K562 (cell line): ENCODE measurements around the gene PARK7. TPM values are rescaled to one million over a fixed set of nuclear protein-coding genes. Genes with fewer than 3 reads are reported as not detected.

Source experiments
- ARID2 ChIP-seq: fragments of 450-650 bp; IDR thresholded peaks from 2 replicates; pipeline ENCODE4 v1.6.1; 2017; ENCODE audit warnings: antibody characterized with exemption, mild to moderate bottlenecking
- ARNT ChIP-seq, 2 experiments: fragments of 450-650 bp; IDR thresholded peaks; 2 replicates each; pipeline ENCODE4 v1.6.1; 2016; ENCODE audit warnings: mild to moderate bottlenecking in 1 of 2
- CTBP1 ChIP-seq: fragments of 450-650 bp; IDR thresholded peaks from 2 replicates; pipeline ENCODE4 v1.6.1; 2016; ENCODE audit warnings: borderline replicate concordance
- ESRRA ChIP-seq: fragments of 450-650 bp; IDR thresholded peaks from 2 replicates; pipeline ENCODE4 v1.6.1; 2014; ENCODE audit warnings: low read depth, mild to moderate bottlenecking, moderate library complexity, borderline replicate concordance
- HDAC2 ChIP-seq: fragments of 450-650 bp; IDR thresholded peaks from 2 replicates; pipeline ENCODE4 v1.6.1; 2016; ENCODE audit warnings: mild to moderate bottlenecking
- HNRNPL ChIP-seq: fragments of 200-400 bp; formaldehyde crosslinking; IDR thresholded peaks from 2 replicates; pipeline ENCODE4 v1.6.1; 2017; ENCODE audit warnings: low read depth, mild to moderate bottlenecking, low read length
- KLF16 ChIP-seq: IDR thresholded peaks from 2 replicates; pipeline ENCODE4 v1.6.1; 2016; ENCODE audit warnings: antibody characterized with exemption
- MAFG ChIP-seq: fragments of 450-650 bp; conservative IDR thresholded peaks from 2 replicates; pipeline ENCODE4 v1.6.1; 2016; ENCODE audit warnings: missing genetic modification characterization, missing compliant biosample characterization
- MAZ ChIP-seq, 2 experiments: fragments of 450-650 bp in 1 of 2; sonication (generic) in 1 of 2; formaldehyde crosslinking; IDR thresholded peaks in 1 of 2; conservative IDR thresholded peaks in 1 of 2; 2 replicates each; pipeline versions ENCODE4 v1.4.0 to v1.5.0; 2020; ENCODE audit warnings: mild to moderate bottlenecking in 1 of 2, missing genetic modification reagents in 1 of 2
- PREB ChIP-seq: sonication (generic); formaldehyde crosslinking; IDR thresholded peaks from 2 replicates; pipeline ENCODE4 v1.8.1; 2023; ENCODE audit warnings: mild to moderate bottlenecking, missing genetic modification reagents
- RBM17 ChIP-seq: fragments of 200-400 bp; formaldehyde crosslinking; IDR thresholded peaks from 2 replicates; pipeline ENCODE4 v1.6.1; 2017; ENCODE audit warnings: low read depth, mild to moderate bottlenecking, low read length, borderline replicate concordance
- SP1 ChIP-seq: sonication (generic); formaldehyde crosslinking; IDR thresholded peaks from 2 replicates; pipeline ENCODE4 v1.8.1; 2022; ENCODE audit warnings: mild to moderate bottlenecking, missing genetic modification reagents
- TEAD1 ChIP-seq, 2 experiments: fragments of 450-650 bp in 1 of 2; sonication (generic) in 1 of 2; formaldehyde crosslinking; IDR thresholded peaks; 2 replicates each; pipeline versions ENCODE4 v1.4.0 to v1.8.0; 2020 to 2022; ENCODE audit warnings: mild to moderate bottlenecking in 2 of 2, missing genetic modification reagents in 1 of 2
- TEAD2 ChIP-seq: fragments of 450-650 bp; IDR thresholded peaks from 2 replicates; pipeline ENCODE4 v1.6.1; 2016; ENCODE audit warnings: missing genetic modification characterization, control low read depth, missing compliant biosample characterization
- ZBTB33 ChIP-seq: sonication (generic); formaldehyde crosslinking; IDR thresholded peaks from 2 replicates; pipeline ENCODE4 v1.8.1; 2023; ENCODE audit warnings: mild to moderate bottlenecking, missing genetic modification reagents
- ZFP36 ChIP-seq: fragments of 150-350 bp; IDR thresholded peaks from 2 replicates; pipeline ENCODE4 v1.6.1; 2018; ENCODE audit warnings: low read length, low read depth; ENCODE audit not compliant: partially characterized antibody
- ZKSCAN1 ChIP-seq: fragments of 150-350 bp; IDR thresholded peaks from 2 replicates; pipeline ENCODE4 v1.6.1; 2016; ENCODE audit warnings: low read depth, low read length
- polyA plus RNA-seq, 8 experiments: library from polyadenylated mRNA; depleted of rRNA in 4 of 8; stranded (reverse) in 5 of 8; unstranded in 3 of 8; fragments of >200 nt; fragmentation: Nextera tagmentation in 2 of 8; fragmentation: Illumina TruSeq in 1 of 8; extraction: Ambion mirVana in 2 of 8; extraction: Trizol in 1 of 8; gene quantifications; 2 replicates each; pipeline versions ENCODE4 v1.2.1 to v1.2.3, GENCODE V29; 2011 to 2014; ENCODE audit warnings: inconsistent platforms in 1 of 8, missing spikeins in 1 of 8
- total RNA-seq, 7 experiments: library from RNA; depleted of rRNA in 6 of 7; stranded (reverse); fragments of >200 nt in 6 of 7; fragmentation: Illumina TruSeq in 2 of 7; extraction: Trizol in 2 of 7; gene quantifications; 2 replicates each; pipeline versions ENCODE4 v1.2.1 to v1.2.3, GENCODE V29; 2011 to 2021; ENCODE audit warnings: low replicate concordance in 1 of 7
- TF ChIP-seq, protein P1 (sequence below): fragments of 450-650 bp; formaldehyde crosslinking; IDR thresholded peaks from 2 replicates; pipeline ENCODE4 v1.4.0; 2022; ENCODE audit warnings: missing genetic modification characterization
- TF ChIP-seq, protein P2 (sequence below): fragments of 450-650 bp; IDR thresholded peaks from 2 replicates; pipeline ENCODE4 v1.6.1; 2017; ENCODE audit warnings: antibody characterized with exemption, mild to moderate bottlenecking

The PARK7 gene
- total and polyA plus RNA-seq, 9 of the 15 experiments (the other 6 are each of a cell fraction or from before 2014, with no cell fraction given), result 374 to 1,298 (median 484) TPM

DNA sequence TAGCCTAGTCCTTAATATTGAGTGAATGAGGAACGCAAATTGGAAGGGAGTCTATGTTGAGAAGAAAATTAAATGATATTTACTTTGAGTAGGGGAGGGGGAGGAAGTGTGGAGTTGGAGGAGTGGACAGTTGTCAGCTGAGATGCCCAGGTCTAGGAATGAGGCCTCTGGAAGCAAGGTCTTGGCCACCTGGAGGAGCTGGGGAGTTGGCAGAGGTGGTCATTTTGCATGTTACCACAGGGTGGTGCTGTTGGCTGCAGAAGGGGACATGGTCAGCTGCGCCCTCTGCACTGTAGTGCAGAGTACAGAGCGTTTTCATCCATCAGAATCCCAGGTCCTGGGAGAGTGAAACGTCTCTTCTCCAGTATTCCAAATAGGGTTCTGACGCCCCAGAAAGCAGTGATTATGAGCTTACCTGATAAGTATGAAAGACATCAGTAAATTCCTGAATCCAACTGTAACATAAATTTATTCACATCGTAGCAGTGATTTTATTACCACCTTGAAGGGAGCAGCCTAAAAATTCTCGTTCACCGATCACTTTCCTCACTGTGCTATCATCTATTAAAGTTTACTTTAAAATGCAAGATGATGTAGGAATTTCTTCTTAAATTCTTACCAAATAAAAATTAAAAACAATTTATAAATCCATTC is 13.8 kb downstream of the PARK7 start (continued):
- TF ChIP-seq SP1 (CRISPR knock-in tag), result 0 out of 2 replicates have a peak, but pooled peaks have one; percentile 49
- TF ChIP-seq MAFG (tag), result no peak
- TF ChIP-seq PREB (CRISPR knock-in tag), result no peak
- peak; percentile 27 to 35; a peak in 1 of 4 replicates for TF ChIP-seq MAZ (CRISPR knock-in tag; conservative IDR thresholded peaks at IDR 0.05 in 1 of 2, IDR thresholded peaks at IDR 0.05 in 1 of 2)
- no peak for TF ChIP-seq RBM17
- TF ChIP-seq ARNT (IDR thresholded peaks at IDR 0.05), result no peak
- TF ChIP-seq ZKSCAN1, result 0 out of 2 replicates have a peak, but pooled peaks have one; percentile 23
- TF ChIP-seq TEAD2 (tag), result no peak
- TF ChIP-seq HNRNPL, result no peak
- peak; percentile 54; the same call in 1 of the 2 replicates for TF ChIP-seq KLF16
- TF ChIP-seq, protein P1, sequence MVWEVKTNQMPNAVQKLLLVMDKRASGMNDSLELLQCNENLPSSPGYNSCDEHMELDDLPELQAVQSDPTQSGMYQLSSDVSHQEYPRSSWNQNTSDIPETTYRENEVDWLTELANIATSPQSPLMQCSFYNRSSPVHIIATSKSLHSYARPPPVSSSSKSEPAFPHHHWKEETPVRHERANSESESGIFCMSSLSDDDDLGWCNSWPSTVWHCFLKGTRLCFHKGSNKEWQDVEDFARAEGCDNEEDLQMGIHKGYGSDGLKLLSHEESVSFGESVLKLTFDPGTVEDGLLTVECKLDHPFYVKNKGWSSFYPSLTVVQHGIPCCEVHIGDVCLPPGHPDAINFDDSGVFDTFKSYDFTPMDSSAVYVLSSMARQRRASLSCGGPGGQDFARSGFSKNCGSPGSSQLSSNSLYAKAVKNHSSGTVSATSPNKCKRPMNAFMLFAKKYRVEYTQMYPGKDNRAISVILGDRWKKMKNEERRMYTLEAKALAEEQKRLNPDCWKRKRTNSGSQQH, result 0 out of 2 replicates have a peak, but pooled peaks have one; percentile 46
- 0 out of 2 replicates have a peak, but pooled peaks have one; percentile 17 for TF ChIP-seq HDAC2
- TF ChIP-seq CTBP1, result peak; percentile 62; the same call in 1 of the 2 replicates
- TF ChIP-seq TEAD1 (CRISPR knock-in tag; IDR thresholded peaks at IDR 0.05), result 0 out of 4 replicates have a peak, but pooled peaks have one; percentile 7 to 32
- peak; percentile 50; the same call in 1 of the 2 replicates for TF ChIP-seq ARID2
- TF ChIP-seq ESRRA, result peak; percentile 32; the same call in 1 of the 2 replicates
- TF ChIP-seq ZFP36, result peak; percentile 55
- TF ChIP-seq ZBTB33 (CRISPR knock-in tag), result 0 out of 2 replicates have a peak, but pooled peaks have one; percentile 34
- TF ChIP-seq, protein P2, sequence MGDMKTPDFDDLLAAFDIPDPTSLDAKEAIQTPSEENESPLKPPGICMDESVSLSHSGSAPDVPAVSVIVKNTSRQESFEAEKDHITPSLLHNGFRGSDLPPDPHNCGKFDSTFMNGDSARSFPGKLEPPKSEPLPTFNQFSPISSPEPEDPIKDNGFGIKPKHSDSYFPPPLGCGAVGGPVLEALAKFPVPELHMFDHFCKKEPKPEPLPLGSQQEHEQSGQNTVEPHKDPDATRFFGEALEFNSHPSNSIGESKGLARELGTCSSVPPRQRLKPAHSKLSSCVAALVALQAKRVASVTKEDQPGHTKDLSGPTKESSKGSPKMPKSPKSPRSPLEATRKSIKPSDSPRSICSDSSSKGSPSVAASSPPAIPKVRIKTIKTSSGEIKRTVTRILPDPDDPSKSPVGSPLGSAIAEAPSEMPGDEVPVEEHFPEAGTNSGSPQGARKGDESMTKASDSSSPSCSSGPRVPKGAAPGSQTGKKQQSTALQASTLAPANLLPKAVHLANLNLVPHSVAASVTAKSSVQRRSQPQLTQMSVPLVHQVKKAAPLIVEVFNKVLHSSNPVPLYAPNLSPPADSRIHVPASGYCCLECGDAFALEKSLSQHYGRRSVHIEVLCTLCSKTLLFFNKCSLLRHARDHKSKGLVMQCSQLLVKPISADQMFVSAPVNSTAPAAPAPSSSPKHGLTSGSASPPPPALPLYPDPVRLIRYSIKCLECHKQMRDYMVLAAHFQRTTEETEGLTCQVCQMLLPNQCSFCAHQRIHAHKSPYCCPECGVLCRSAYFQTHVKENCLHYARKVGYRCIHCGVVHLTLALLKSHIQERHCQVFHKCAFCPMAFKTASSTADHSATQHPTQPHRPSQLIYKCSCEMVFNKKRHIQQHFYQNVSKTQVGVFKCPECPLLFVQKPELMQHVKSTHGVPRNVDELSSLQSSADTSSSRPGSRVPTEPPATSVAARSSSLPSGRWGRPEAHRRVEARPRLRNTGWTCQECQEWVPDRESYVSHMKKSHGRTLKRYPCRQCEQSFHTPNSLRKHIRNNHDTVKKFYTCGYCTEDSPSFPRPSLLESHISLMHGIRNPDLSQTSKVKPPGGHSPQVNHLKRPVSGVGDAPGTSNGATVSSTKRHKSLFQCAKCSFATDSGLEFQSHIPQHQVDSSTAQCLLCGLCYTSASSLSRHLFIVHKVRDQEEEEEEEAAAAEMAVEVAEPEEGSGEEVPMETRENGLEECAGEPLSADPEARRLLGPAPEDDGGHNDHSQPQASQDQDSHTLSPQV, result peak; percentile 56
